Measurements from ENCODE around the gene CHMP1A. TPM values are rescaled to one million over a fixed set of nuclear protein-coding genes. Genes with fewer than 3 reads are reported as not detected.
"Not testable (repeated sequence)": the region's sequence is repeated elsewhere in the genome, so short reads cannot be mapped to it uniquely, and the experiment has no call there.

Gene CHMP1A
- total RNA-seq, 1 donor from 2014 or later, result 106 TPM

DNA sequence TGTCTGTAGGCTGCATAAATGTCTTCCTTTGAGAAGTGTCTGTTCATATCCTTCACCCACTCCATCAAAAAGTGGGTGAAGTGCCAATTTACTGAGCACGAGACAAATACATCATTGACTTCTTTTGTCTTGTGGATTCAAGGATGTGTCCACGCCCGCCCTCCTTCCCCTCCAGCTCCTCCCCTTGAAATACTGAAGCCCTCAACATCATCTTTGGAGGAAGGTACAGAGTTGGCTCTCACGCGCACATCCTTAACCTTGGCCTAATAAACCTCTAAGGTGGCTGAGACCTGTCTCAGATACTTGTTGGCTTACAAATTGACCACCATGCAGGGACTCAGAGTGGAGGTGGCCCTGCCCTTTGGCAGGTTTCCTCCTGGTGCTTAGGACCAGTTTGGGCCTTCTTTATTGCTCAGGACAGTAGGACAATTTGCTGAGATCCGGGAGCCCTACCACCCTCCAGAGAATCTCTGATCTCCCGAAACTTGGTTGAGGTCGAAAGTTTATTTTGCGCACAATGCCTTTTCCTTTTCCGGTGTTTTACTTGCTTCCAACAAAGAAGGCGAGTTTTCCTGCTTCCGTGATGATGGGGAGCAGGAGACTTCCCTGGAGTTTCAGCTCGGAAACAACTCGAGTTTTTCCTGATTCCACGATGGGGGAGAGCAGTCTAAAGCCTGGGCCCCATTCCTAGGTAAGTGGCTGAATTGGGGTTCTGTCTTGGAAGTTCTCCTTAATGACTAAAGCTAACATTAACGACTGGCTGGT, 14.9 kb upstream of the CHMP1A start:
- peaks cover 2% of the 10 kb centered on the region for H3K36me3 Mint-ChIP-seq
- no peaks in the 10 kb centered on the region for H3K9me3 Mint-ChIP-seq
- no peaks in the 10 kb centered on the region for H3K4me1 Mint-ChIP-seq
- H3K4me3 Mint-ChIP-seq, result no peak overlapping the region
- H3K27me3 Mint-ChIP-seq (ENCODE audit: low read depth), result no peaks in the 10 kb centered on the region
- H3K27ac Mint-ChIP-seq, result no peak overlapping the region
- TF ChIP-seq, protein P1, sequence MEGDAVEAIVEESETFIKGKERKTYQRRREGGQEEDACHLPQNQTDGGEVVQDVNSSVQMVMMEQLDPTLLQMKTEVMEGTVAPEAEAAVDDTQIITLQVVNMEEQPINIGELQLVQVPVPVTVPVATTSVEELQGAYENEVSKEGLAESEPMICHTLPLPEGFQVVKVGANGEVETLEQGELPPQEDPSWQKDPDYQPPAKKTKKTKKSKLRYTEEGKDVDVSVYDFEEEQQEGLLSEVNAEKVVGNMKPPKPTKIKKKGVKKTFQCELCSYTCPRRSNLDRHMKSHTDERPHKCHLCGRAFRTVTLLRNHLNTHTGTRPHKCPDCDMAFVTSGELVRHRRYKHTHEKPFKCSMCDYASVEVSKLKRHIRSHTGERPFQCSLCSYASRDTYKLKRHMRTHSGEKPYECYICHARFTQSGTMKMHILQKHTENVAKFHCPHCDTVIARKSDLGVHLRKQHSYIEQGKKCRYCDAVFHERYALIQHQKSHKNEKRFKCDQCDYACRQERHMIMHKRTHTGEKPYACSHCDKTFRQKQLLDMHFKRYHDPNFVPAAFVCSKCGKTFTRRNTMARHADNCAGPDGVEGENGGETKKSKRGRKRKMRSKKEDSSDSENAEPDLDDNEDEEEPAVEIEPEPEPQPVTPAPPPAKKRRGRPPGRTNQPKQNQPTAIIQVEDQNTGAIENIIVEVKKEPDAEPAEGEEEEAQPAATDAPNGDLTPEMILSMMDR (IDR thresholded peaks at IDR 0.05; ENCODE audit: unreplicated experiment), result no peak
- no peak for DNase-seq (ENCODE audit: low spot score in 2 of 2, unreplicated experiment in 2 of 2)

DNA sequence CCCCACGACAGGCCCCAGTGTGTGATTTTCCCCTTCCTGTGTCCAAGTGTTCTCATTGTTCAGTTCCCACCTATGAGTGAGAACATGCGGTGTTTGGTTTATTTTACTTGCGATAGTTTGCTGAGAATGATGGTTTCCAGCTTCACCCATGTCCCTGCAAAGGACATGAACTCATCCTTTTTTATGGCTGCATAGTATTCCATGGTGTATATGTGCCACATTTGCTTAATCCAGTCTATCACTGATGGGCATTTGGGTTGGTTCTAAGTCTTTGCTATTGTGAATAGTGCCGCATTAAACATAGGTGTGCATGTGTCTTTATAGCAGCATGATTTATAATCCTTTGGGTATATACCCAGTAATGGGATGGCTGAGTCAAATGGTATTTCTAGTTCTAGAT, 14.1 kb upstream of the CHMP1A start:
- H3K27ac Mint-ChIP-seq; H3K36me3 Mint-ChIP-seq; H3K4me1 Mint-ChIP-seq; H3K4me3 Mint-ChIP-seq; DNase-seq (ENCODE audit: low spot score in 2 of 2, unreplicated experiment in 2 of 2); H3K27me3 Mint-ChIP-seq (ENCODE audit: low read depth); H3K9me3 Mint-ChIP-seq: not testable (repeated sequence)

DNA sequence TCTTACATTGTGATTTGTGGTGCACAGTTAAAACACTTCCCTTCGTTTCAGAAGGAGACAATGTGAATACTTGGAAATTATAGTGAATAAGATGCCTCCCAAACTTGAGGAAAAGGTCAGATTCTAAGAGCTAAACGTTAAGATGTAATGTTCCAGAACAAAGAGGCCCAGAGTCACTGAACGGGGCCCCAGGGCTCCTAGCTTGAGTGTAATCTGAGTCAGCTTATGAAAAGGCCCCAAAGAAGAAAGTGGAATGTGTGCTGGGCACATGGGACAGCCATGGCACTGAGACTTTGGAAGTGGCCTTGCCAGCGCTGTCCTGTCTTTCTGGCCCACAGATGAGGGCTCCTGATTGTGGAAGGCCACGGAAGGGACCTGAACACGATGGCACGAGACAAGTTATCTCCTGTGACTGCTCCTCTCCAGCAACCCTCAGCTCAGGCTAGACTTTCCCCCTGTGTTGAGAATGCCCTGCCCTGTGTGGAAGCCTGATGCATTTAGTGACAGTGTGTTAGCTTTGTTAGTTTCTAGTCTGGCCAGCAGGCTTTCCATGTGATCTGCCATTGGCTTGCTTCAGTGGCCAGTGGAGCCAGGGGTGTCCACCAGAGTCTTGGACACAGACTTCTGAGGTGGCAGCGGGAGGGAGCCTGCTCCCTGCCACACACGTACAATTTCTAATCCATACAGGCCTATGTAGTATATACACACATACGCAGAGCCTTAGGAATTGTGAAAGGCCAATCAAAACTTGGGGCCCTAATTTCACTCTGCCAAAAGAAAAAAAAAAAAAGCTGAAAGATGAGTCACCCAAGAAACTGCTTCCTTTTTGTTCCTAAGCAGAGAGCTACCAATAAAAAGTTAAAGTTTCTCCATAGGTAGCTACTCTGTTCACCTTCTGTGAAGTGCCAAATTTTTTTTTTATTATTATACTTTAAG, 13.3 kb upstream of the CHMP1A start:
- Mint-ChIP-seq H3K27ac (peak overlapping the region; percentile 26), H3K9me3 (peaks cover 7% of the 10 kb centered on the region), H3K4me1 (no peaks in the 10 kb centered on the region), H3K4me3 (no peak overlapping the region), H3K36me3 (peaks cover 9% of the 10 kb centered on the region), H3K27me3 (ENCODE audit: low read depth) (no peaks in the 10 kb centered on the region)
- TF ChIP-seq, protein P1 (IDR thresholded peaks at IDR 0.05; ENCODE audit: unreplicated experiment), result no peak
- DNase-seq (ENCODE audit: low spot score in 2 of 2, unreplicated experiment in 2 of 2), result no peak

DNA sequence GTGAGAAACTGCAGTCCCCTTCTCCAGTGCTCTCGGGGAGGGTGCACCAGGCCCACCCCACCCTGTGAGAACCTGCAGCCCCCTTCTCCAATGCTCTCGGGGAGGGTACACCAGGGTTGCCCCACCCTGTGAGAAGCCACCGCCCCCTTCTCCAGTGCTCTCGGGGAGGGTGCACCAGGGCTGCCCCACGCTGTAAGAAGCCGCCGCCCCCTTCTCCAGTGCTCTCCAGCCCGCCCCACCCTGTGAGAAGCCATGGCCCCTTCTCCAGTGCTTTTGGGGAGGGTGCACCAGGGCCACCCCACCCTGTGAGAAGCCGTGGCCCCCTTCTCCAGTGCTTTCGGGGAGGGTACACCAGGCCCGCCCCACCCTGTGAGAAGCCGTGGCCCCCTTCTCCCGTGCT, 12.2 kb upstream of the CHMP1A start:
- DNase-seq (ENCODE audit: low spot score in 2 of 2, unreplicated experiment in 2 of 2), result no peak
- H3K4me3 Mint-ChIP-seq, result no peak overlapping the region
- no peaks in the 10 kb centered on the region for H3K4me1 Mint-ChIP-seq
- TF ChIP-seq, protein P1 (IDR thresholded peaks at IDR 0.05; ENCODE audit: unreplicated experiment), result no peak
- no peak overlapping the region for H3K27ac Mint-ChIP-seq
- no peaks in the 10 kb centered on the region for H3K27me3 Mint-ChIP-seq (ENCODE audit: low read depth)
- H3K36me3 Mint-ChIP-seq, result peaks cover 11% of the 10 kb centered on the region
- H3K9me3 Mint-ChIP-seq, result peaks cover 7% of the 10 kb centered on the region

DNA sequence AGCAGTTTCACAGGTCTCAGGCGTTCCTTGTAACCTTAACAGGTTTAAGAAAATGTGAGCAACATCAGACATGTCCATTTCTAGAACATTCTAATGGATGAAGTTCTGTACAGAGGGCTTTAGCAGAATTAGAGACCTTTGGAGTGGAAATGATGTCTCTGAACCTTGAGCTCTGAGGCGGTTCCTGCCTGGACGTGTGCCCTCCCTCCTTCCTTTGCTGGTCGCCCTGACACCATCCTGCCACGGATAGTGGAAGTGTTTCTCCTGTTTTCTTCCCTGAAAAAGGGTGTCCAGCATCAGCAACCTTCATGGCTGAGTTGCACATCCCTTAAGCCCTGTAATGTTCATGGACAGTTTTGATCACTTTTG, 11.3 kb upstream of the CHMP1A start:
- Mint-ChIP-seq H3K4me1 (no peaks in the 10 kb centered on the region), H3K36me3 (peaks cover 19% of the 10 kb centered on the region), H3K9me3 (peaks cover 7% of the 10 kb centered on the region), H3K27me3 (ENCODE audit: low read depth) (no peaks in the 10 kb centered on the region), H3K27ac (no peak overlapping the region), H3K4me3 (no peak overlapping the region)
- DNase-seq (ENCODE audit: low spot score in 2 of 2, unreplicated experiment in 2 of 2), result no peak
- TF ChIP-seq, protein P1 (IDR thresholded peaks at IDR 0.05; ENCODE audit: unreplicated experiment), result no peak

DNA sequence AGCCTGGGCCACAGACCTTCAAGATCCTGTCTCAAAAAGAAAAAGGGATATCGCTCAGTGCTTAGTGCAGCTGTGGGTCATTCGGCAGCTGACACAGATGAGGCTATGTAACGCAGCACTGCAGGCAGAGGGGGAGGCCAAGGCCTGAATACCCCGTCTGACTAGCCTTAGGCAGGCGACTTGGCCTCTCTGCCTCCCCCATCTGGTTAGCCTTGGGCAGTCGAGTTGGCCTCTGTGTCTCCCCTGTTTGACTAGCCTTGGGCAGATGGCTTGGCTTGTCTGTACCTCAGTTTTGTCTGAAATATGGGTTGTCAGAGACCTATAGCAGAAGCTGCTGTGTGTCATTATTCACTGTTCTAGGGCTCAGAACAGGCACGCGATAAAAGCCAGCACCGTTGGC, 10.1 kb upstream of the CHMP1A start:
- Mint-ChIP-seq H3K4me3 (no peak overlapping the region), H3K4me1 (no peaks in the 10 kb centered on the region), H3K9me3 (peaks cover 7% of the 10 kb centered on the region), H3K36me3 (peaks cover 24% of the 10 kb centered on the region), H3K27ac (no peak overlapping the region), H3K27me3 (ENCODE audit: low read depth) (no peaks in the 10 kb centered on the region)
- no peak for DNase-seq (ENCODE audit: low spot score in 2 of 2, unreplicated experiment in 2 of 2)
- TF ChIP-seq, protein P1 (IDR thresholded peaks at IDR 0.05; ENCODE audit: unreplicated experiment), result no peak

DNA sequence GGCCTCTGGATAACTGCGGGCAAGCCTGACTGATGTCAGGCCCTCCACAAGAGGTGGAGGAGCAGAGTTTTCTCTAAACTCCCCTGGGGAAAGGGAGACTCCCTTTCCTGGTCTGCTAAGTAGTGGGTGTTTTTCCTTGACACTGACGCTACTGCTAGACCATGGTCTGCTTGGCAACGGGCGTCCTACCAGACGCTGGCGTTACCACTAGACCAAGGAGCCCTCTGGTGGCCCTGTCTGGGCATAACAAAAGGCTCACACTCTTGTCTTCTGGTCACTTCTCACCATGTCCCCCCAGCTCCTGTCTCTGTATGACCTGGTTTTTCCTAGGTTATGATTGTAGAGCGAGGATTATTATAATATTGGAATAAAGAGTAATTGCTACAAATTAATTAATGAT, 9.5 kb upstream of the CHMP1A start:
- peaks cover 24% of the 10 kb centered on the region for H3K36me3 Mint-ChIP-seq
- not testable (repeated sequence) for H3K27ac Mint-ChIP-seq; H3K27me3 Mint-ChIP-seq (ENCODE audit: low read depth); H3K4me3 Mint-ChIP-seq; DNase-seq (ENCODE audit: low spot score in 2 of 2, unreplicated experiment in 2 of 2); H3K9me3 Mint-ChIP-seq; H3K4me1 Mint-ChIP-seq

DNA sequence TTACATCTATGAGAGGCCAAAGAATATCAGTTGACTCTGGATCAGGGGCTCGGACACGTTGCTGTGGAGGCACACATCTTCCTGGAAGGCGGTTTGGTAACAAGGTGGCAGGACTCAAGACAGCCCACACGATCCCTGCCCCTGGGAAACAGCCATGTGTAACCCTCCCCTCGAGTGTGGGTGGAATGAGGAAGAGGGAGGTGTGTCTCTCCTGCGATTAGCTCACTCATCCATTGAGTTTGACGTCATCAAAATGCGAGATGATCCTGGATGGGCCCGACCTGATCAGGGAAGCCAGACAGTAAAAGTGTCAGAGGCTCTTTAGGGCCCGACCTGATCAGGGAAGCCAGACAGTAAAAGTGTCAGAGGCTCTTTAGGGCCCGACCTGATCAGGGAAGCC, 6.7 kb upstream of the CHMP1A start:
- not testable (repeated sequence) for H3K27me3 Mint-ChIP-seq (ENCODE audit: low read depth); H3K27ac Mint-ChIP-seq; H3K9me3 Mint-ChIP-seq; DNase-seq (ENCODE audit: low spot score in 2 of 2, unreplicated experiment in 2 of 2); H3K4me3 Mint-ChIP-seq; H3K4me1 Mint-ChIP-seq
- H3K36me3 Mint-ChIP-seq, result peaks cover 42% of the 10 kb centered on the region

Measured in mesothelial cell of epicardium (in vitro differentiated cells).